PC-9 (cell line): Measurements from ENCODE around the gene ATP5PO. TPM values are rescaled to one million over a fixed set of nuclear protein-coding genes. Genes with fewer than 3 reads are reported as not detected.

Experiments
- BruUV-seq: library from RNA; stranded (reverse); fragments of 400-500 nt; replicated peaks from 2 replicates; lab custom pipeline; 2021; lab: Mats Ljungman, UMichigan
- CTCF ChIA-PET: fragments of 300-600 bp; sonication (Branson Sonifier 250); formaldehyde crosslinking; loops from one replicate; lab custom pipeline; 2022; ENCODE audit warnings: antibody characterized with exemption; lab: Charles Lee
- POLR2A ChIA-PET: fragments of 300-600 bp; sonication (Branson Sonifier 250); formaldehyde crosslinking; loops from one replicate; lab custom pipeline; 2022; ENCODE audit warnings: antibody characterized with exemption; ENCODE audit not compliant: unreplicated experiment; lab: Charles Lee
- DNase-seq, 2 experiments: peaks; one replicate each; pipeline versions ENCODE4 v3.0.0 to v3.0.0-alpha.2; 2015 to 2022; ENCODE audit warnings: mixed read lengths in 1 of 2
- H2AFZ ChIP-seq: fragments of 200-600 bp; sonication (generic); 2 replicates; pipeline ENCODE4 v1.8.1; 2017; ENCODE audit warnings: antibody characterized with exemption
- H3F3A ChIP-seq: fragments of 200-600 bp; sonication (generic); 2 replicates; pipeline ENCODE4 v1.8.1; 2017; ENCODE audit warnings: antibody characterized with exemption, mild to moderate bottlenecking, low read depth; ENCODE audit not compliant: insufficient read depth
- H3K27ac ChIP-seq: fragments of 200-600 bp; sonication (generic); 2 replicates; pipeline ENCODE4 v1.6.1; 2016; ENCODE audit warnings: mixed run types
- H3K27me3 ChIP-seq: fragments of 200-600 bp; sonication (generic); 2 replicates; pipeline ENCODE4 v1.6.1; 2016; ENCODE audit warnings: low read depth, mixed run types; ENCODE audit not compliant: insufficient read depth
- H3K36me3 ChIP-seq: fragments of 200-600 bp; sonication (generic); 2 replicates; pipeline ENCODE4 v1.6.1; 2016; ENCODE audit warnings: low read depth, mixed run types
- H3K4me1 ChIP-seq: fragments of 200-600 bp; sonication (generic); replicated peaks from 2 replicates; pipeline ENCODE4 v1.6.1; 2016; ENCODE audit warnings: mixed run types; ENCODE audit not compliant: insufficient read depth
- H3K4me2 ChIP-seq: fragments of 200-600 bp; sonication (generic); 2 replicates; pipeline ENCODE4 v1.6.1; 2017; ENCODE audit warnings: mixed run types
- H3K4me3 ChIP-seq: fragments of 200-600 bp; sonication (generic); 2 replicates; pipeline ENCODE4 v1.6.1; 2016; ENCODE audit warnings: mixed run types
- H3K79me2 ChIP-seq: fragments of 200-600 bp; sonication (generic); 2 replicates; pipeline ENCODE4 v1.6.1; 2017; ENCODE audit warnings: low read depth, mixed run types
- H3K9me2 ChIP-seq: fragments of 200-600 bp; sonication (generic); 2 replicates; pipeline ENCODE4 v1.8.1; 2017; ENCODE audit warnings: mild to moderate bottlenecking; ENCODE audit not compliant: insufficient read depth
- H3K9me3 ChIP-seq: fragments of 200-600 bp; sonication (generic); 2 replicates; pipeline ENCODE4 v1.8.1; 2016; ENCODE audit warnings: low read depth; ENCODE audit not compliant: insufficient read depth
- H4K20me1 ChIP-seq: fragments of 200-600 bp; sonication (generic); 2 replicates; pipeline ENCODE4 v1.8.1; 2017; ENCODE audit not compliant: insufficient read depth
- EZH2 ChIP-seq: fragments of 200-600 bp; sonication (generic); IDR thresholded peaks from 2 replicates; pipeline ENCODE4 v1.8.0; 2017; ENCODE audit warnings: antibody characterized with exemption, low read depth
- intact Hi-C: fragments of 100-400 bp; cut with micrococcal nuclease; formaldehyde crosslinking; loops from one replicate; pipeline ENCODE4 v1.10.0; 2022; ENCODE audit not compliant: unreplicated experiment
- total RNA-seq: library from RNA; stranded (reverse); gene quantifications from 2 replicates; pipeline ENCODE4 v1.2.3, GENCODE V29; 2021
- TF ChIP-seq, protein P1 (sequence below): fragments of 200-600 bp; sonication (generic); conservative IDR thresholded peaks from 2 replicates; pipeline ENCODE4 v1.6.1; 2017; ENCODE audit warnings: mixed run types, antibody characterized with exemption, mild to moderate bottlenecking, moderate library complexity

ATP5PO gene
- total RNA-seq, 1 experiment from 2014 or later = 134 TPM

DNA sequence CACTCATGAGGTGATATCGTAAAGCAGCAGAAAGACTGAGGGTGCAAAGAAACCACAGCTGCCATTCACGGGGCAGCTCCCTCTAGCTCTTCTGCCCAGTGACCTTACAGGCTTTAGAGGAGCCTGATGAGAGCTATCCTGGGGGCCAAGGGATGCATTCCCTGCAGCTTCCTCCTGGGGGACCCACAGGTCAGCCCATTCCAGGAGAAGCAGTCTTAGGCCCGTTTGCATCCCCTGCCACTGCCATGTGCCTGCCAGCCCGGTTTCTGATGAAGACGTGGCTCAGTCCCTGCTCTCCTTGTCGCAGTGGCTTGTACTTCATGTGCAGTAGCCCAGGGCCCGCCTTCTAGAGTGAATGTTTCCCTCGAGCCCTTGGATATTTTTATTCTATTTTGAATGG is 22.8 kb downstream of the ATP5PO start:
- H3K9me2 ChIP-seq = no peaks in the 10 kb centered on the region

DNA sequence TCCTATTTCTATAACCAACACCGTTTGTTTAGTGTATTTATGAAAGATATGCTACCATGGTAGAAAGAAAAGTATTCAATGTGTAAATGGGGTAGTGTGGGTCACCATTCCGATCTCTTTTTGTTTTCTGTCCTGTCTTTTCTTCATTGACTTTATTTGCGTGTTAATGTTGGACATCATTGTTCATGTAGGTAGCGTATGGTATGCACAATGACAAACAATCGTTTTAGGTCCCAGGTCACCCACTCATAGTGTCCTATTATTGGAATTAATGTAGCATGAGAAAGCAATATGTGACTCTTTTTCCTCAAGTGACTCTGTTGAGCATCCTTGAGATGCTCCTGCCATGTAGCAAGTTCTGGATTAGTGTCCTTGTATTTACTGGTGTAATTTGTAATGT is 25.4 kb downstream of the ATP5PO start:
- Histone ChIP-seq H4K20me1 (no peaks in the 10 kb centered on the region), H3K27me3 (no peaks in the 10 kb centered on the region), H3K4me2 (no peak overlapping the region), H3K4me3 (no peak overlapping the region), H3K9me3 (no peaks in the 10 kb centered on the region), H3F3A (no peaks in the 10 kb centered on the region), H3K9me2 (no peaks in the 10 kb centered on the region), H2AFZ (no peak overlapping the region), H3K36me3 (no peaks in the 10 kb centered on the region), H3K4me1 (0 out of 2 replicates have a peak, but pooled peaks cover 7% of the 10 kb centered on the region), H3K79me2 (no peaks in the 10 kb centered on the region), H3K27ac (no peak overlapping the region)
- no TSS peak for BruUV-seq
- TF ChIP-seq EZH2 = no peak
- TF ChIP-seq, protein P1, sequence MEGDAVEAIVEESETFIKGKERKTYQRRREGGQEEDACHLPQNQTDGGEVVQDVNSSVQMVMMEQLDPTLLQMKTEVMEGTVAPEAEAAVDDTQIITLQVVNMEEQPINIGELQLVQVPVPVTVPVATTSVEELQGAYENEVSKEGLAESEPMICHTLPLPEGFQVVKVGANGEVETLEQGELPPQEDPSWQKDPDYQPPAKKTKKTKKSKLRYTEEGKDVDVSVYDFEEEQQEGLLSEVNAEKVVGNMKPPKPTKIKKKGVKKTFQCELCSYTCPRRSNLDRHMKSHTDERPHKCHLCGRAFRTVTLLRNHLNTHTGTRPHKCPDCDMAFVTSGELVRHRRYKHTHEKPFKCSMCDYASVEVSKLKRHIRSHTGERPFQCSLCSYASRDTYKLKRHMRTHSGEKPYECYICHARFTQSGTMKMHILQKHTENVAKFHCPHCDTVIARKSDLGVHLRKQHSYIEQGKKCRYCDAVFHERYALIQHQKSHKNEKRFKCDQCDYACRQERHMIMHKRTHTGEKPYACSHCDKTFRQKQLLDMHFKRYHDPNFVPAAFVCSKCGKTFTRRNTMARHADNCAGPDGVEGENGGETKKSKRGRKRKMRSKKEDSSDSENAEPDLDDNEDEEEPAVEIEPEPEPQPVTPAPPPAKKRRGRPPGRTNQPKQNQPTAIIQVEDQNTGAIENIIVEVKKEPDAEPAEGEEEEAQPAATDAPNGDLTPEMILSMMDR = no peak
- intact Hi-C loops = loop anchor here (5.0 to 10.0 kb wide), 3 partner anchors 245 to 1055 kb away; partner anchors contain the start of genes CRYZL1 and ITSN1
- ChIA-PET POLR2A (no interaction called here), CTCF (no interaction called here)
- DNase-seq = no peak

More for the DNA sequence above, 22.8 kb downstream of the ATP5PO start:
- no peak overlapping the region for H3K4me3 ChIP-seq
- H3K4me2 ChIP-seq = no peak overlapping the region
- TF ChIP-seq EZH2 = no peak
- no peak for DNase-seq
- POLR2A ChIA-PET = interaction anchor here (0.6 kb wide), 1 partner anchor 1132 kb away, joined by 3 read pairs; no protein-coding TSS in a partner anchor
- no peaks in the 10 kb centered on the region for H3K79me2 ChIP-seq
- H3K27ac ChIP-seq = no peak overlapping the region
- no peak overlapping the region for H2AFZ ChIP-seq
- CTCF ChIA-PET = no interaction called here
- intact Hi-C loops = loop anchor here (5.0 to 10.0 kb wide), 3 partner anchors 248 to 1058 kb away; partner anchors contain the start of genes CRYZL1 and ITSN1
- BruUV-seq = no TSS peak
- H3F3A ChIP-seq = no peaks in the 10 kb centered on the region
- H3K36me3 ChIP-seq = no peaks in the 10 kb centered on the region
- H3K27me3 ChIP-seq = no peaks in the 10 kb centered on the region
- 0 out of 2 replicates have a peak, but pooled peaks cover 7% of the 10 kb centered on the region for H3K4me1 ChIP-seq
- no peaks in the 10 kb centered on the region for H4K20me1 ChIP-seq
- no peaks in the 10 kb centered on the region for H3K9me3 ChIP-seq

DNA sequence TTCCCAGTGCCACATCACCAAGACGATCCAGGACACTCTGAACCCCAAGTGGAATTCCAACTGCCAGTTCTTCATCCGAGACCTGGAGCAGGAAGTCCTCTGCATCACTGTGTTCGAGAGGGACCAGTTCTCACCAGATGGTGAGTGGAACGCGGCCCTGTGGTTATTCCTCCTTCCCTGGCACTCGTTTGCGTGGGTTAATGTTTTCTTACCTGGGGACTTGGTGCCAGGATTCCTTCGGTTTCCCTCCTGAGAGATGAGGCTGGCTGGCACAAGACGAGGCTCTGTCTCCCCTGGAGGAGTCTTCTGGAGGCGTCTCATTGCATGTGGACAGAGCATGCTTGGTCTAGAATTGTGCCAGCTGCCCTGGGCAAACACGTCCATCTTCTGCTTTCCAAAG is 29.3 kb downstream of the ATP5PO start:
- no peaks in the 10 kb centered on the region for H4K20me1 ChIP-seq
- H3K79me2 ChIP-seq = no peaks in the 10 kb centered on the region
- DNase-seq = no peak
- H3K4me3 ChIP-seq = no peak overlapping the region
- H2AFZ ChIP-seq = no peak overlapping the region
- H3F3A ChIP-seq = no peaks in the 10 kb centered on the region
- H3K4me1 ChIP-seq = no peaks in the 10 kb centered on the region
- no peaks in the 10 kb centered on the region for H3K27me3 ChIP-seq
- H3K36me3 ChIP-seq = no peaks in the 10 kb centered on the region
- POLR2A ChIA-PET = no interaction called here
- BruUV-seq = no TSS peak
- intact Hi-C loops = no loop called here
- no peak overlapping the region for H3K27ac ChIP-seq
- no peaks in the 10 kb centered on the region for H3K9me3 ChIP-seq
- TF ChIP-seq, protein P1 = no peak
- TF ChIP-seq EZH2 = no peak
- H3K9me2 ChIP-seq = no peaks in the 10 kb centered on the region
- no peak overlapping the region for H3K4me2 ChIP-seq
- CTCF ChIA-PET = no interaction called here

DNA sequence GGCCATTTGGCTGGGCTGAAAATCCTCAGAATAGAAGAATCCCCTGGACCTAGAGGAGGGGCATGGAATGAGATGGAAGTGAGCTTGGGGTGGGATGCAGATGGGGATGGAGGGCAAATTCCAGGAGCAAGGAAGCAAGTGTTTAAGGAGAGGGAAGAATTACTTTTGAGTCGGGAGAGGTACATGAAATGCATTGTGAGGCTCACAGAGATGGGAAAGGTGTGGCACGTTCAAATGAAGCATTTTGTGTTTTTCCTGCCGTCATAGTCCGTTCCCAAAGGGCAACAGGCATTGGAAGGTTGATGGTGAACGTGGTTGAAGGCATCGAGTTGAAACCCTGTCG is 30.5 kb downstream of the ATP5PO start:
- ChIA-PET CTCF (no interaction called here), POLR2A (no interaction called here)
- Histone ChIP-seq H3K4me3 (no peak overlapping the region), H3K36me3 (no peaks in the 10 kb centered on the region), H3K4me1 (no peaks in the 10 kb centered on the region), H3K27me3 (no peaks in the 10 kb centered on the region), H3K9me3 (no peaks in the 10 kb centered on the region), H3K79me2 (no peaks in the 10 kb centered on the region), H4K20me1 (no peaks in the 10 kb centered on the region), H3K4me2 (no peak overlapping the region), H3K27ac (no peak overlapping the region), H2AFZ (no peak overlapping the region), H3K9me2 (no peaks in the 10 kb centered on the region), H3F3A (no peaks in the 10 kb centered on the region)
- TF ChIP-seq, protein P1 = no peak
- TF ChIP-seq EZH2 = no peak
- intact Hi-C loops = no loop called here
- DNase-seq = no peak
- BruUV-seq = no TSS peak
